HG02840 (cell line): ENCODE data around the gene CHRND.

Experiments
- ATAC-seq: cut with Tn5 transposase; IDR thresholded peaks from one replicate; pipeline ENCODE4 v1.9.1; 2021; ENCODE audit warnings: mild to moderate bottlenecking, moderate library complexity, moderate number of reproducible peaks; ENCODE audit not compliant: unreplicated experiment, low FRiP score

CHRND gene

DNA sequence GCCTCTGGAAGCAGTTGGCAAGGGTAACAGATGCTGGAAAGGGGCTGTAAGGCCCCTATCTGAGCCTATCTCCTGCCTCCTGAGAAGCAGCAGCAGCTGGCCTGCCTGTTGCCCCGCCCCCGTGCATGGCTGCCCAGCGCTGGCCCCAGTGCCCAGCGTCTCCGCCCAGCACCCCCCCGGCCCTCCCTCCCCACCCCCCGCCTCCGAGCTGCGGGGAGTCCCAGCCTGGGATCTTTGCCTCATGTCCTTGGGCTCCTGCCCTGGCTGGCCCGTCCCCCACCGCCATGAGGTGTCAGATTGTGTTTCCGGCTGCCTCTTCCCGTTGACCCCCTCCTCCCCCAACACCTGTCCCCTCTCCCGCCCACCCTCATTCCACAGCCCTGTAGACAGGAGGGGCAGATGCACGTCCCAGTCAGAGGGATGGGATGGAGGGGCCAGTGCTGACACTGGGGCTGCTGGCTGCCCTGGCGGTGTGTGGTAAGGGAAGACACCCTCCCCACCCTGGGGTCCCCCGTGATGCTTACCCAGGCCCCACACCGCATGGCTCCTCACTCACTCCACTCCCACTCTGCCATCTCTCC lies at the start of gene CHRND:
Gene CHRND, plus strand, starts transcription at position 370 of the 581 bp plus-strand sequence. Its CDS starts 56 bp downstream, at position 426.
- no peak for ATAC-seq

DNA sequence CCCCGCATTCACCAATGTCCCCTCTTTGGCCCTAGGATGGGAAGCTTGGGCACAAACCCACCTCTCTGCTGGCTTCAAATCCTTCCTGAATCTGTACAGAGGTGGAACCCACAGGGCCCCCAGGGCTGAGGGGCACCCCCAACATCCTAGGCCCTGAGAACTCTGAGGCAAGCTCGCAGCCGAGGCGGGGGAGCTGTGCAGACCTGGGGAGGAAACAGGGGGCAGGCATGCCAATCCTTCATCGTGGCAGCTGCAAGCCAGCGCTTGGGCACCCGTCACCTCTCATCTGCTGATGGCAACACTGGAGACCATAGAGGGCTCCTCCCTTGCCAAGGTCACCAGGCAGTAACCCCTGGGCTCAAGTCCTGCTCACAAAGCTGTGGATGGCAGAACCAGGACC lies 49.2 kb upstream of the CHRND start:
- ATAC-seq = no peak

DNA sequence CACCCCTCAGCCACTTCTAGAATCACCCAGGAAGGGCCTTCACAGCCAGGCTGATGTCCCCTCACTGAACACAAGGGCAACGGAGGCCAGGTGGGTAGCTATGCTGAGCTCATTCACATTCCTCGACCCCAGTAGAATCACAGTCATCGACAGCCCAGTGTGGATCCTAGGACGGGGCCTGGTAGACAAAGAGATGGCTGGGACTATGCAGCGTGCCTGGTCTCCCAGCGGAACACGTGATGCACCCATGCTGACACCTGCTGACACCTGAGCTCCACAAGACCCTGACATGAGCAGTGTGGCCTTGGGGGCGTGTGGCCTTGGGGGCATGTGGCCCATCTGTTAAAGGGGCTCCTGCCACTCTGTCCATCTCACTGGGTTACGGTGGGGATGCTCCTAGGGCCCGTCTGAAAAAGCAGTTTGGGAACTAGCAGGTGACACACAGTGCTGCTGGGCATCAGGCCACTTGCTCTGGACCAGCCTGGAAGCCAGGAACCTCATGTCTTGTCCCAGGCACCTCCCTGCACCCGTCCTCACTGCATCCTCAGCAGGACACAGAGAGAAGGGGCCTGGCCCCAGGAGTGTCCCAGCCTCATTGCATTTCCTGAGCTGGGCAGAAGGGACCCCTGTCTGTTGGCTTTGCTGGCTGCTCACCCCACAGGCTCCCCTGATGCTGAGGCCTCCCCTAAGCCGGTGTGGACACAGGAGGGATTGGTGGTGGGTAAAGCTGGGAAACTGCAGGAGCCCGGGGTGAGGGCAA lies 48.0 kb upstream of the CHRND start:
- ATAC-seq = no peak

- no peak for ATAC-seq
Observed at GRCh38 chr2:232478571-232479340, 47.2 kb upstream of the CHRND start.

- no peak for ATAC-seq
Observed at GRCh38 chr2:232479341-232480200, 46.4 kb upstream of the CHRND start.

DNA sequence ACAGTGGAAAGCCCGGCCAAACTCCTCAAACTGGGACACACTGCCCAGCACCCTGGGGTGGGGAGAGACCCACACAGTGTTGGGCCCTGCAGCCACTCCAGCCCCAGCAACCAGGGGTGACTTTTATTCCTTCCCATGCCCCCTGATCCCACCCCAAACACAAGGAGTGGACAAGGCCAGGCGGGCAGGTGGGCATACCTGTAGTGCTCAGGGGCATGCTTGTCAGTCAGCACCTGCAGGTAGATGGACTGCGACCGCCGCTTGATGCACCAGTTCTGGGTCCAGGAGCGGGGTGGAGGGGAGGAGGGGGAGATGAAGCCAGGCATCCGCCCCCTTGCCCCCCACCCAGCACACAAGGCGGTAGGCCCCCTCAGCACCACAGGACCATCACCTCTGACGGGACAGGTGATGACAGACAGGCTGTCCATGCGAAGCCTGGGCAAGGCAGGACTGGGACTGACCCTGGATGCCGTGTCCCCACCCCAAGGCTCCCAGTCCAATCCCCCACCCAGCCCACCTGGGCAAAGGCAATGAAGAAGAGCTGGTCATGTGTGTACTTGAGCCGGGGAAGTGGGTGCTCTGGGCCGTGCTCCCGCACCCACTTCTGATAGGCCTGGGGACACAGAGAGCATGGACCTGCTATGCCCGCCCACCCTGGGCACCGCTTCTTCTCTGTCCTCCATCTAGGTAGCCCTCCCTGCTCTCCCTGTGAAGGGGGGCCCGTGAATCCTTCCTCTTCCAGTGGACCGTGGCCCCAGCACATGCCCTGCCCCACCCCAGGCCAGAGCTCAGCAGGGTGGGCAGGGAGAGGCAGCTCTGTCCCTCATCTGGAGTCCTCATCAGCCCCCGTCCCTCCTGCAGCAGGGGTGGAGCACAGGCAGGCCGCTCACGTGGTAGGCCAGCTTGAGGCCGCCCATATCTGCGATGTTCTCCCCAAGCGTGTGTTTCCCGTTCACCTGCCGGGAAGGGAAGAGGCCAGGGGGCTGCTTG lies 45.5 kb upstream of the CHRND start:
- ATAC-seq = no peak

DNA sequence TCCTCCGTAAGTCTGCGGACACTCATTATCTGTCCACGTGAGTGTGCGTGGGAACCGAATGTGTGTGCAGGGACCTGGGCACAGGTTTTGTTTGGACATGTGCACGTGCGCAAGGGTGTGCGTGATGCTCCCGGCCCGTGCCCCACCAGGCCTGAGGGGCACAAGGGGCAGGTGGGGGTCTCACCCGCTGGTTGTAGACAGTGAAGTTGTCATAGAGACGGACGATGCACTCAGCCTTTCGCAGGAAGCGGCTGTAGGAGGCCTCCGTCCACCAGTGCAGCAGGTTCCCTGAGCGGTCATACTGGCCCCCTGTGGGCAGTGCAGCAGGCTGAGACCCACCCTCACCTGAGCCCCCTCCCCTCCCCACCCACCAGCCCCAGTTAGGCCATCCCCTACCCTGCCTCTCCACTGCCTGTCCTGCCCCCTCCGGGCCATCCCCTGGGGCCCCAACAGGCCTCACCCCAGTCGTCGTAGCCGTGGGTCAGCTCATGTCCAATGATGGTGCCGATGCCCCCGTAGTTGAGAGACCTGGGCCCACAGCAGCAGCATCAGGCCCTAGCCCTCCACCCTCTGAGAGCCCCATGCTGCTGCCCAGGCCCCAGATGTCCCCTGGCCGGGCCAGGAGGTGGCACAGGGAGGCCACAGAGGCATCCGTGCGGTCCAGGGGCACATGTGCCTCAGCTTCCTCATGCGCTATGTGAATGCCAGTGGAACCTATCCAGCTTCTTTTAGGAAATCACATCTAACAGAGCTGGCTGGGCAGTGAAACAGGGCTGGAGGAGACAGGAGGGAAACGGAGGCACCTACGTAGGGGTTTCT lies 44.4 kb upstream of the CHRND start:
- no peak for ATAC-seq

DNA sequence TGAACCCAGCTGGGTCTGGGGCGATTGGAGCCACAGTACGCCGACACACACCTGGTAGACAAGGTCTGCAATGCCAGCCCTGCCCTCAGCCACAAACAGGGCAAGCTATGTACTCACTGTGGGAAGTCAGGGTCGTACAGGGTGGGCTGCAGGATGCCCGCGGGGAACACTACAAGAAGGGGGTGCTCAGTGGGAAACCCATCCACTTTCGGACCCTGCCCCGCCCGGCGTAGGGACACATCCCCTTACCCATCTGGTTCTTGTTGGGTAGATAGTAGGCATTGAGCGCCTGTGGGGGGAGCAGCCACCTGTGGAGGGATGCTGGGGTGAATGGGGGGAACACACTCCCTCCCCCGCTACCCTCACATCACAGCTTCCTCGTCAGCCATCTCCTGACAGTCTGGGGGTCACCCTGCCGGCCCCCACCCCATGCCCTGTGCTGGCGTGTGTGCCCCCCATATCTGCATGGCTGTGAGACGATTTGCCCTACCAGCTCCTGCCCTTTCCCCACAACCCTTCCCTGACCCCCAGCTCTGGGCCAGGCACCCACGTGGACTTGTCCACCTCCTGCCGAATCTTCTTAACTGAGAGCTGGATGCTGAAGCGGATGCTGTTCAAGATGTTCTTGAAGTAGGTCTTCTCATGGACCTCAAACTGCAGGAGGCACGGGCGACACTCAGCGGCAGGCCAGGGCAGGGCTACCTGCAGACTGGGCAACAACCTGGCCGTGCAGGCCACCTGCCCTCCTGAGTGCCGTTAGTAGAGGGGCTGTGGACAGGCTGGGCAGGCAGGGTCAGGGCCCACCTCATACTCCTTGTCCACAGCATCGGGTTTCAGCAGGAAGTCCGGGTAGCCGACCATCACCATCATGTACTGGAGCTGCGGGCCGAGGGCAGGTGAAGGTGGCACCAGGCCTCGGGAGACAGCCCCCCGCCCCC lies 43.4 kb upstream of the CHRND start:
- ATAC-seq = no peak

- no peak for ATAC-seq
Observed at GRCh38 chr2:232483311-232483922, 42.5 kb upstream of the CHRND start.

DNA sequence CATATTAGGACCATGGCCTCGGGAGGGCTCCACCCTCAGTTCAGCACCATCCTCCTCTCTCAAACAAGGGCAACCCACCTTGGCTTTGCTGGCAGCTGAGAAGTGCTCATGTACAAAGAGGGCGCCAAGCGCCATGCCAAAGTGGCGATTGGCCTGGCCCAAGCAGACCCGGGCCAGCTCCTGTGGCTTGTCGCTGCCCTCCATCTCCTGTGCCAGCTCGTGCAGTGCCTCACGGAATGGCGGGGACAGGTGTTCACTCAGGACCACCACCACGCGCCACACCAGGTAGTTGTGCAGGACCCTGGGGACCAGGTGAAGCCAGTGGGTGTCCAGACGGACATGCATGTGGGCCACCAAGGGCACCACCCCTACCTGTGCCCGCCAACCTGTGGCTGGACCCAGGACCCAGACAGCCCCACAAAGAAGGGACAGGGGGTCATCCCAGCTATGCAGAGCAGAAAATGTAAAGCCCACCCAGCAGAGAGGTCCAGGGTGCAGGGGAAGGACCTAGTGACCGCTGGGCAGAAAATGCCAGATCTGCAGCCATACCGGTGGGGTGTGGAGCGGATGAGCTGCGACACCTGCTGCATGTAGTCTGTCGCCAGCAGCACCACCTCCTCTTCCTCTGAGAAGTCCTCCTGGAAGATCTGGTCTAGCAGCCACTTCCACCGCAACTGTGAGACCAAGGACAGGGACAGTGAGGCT lies 41.9 kb upstream of the CHRND start:
- no peak for ATAC-seq

GRCh38 chr2:232484628-232485347 lies 41.2 kb upstream of the CHRND start:
- ATAC-seq = no peak

GRCh38 chr2:232485348-232485756 lies 40.6 kb upstream of the CHRND start:
- no peak for ATAC-seq

DNA sequence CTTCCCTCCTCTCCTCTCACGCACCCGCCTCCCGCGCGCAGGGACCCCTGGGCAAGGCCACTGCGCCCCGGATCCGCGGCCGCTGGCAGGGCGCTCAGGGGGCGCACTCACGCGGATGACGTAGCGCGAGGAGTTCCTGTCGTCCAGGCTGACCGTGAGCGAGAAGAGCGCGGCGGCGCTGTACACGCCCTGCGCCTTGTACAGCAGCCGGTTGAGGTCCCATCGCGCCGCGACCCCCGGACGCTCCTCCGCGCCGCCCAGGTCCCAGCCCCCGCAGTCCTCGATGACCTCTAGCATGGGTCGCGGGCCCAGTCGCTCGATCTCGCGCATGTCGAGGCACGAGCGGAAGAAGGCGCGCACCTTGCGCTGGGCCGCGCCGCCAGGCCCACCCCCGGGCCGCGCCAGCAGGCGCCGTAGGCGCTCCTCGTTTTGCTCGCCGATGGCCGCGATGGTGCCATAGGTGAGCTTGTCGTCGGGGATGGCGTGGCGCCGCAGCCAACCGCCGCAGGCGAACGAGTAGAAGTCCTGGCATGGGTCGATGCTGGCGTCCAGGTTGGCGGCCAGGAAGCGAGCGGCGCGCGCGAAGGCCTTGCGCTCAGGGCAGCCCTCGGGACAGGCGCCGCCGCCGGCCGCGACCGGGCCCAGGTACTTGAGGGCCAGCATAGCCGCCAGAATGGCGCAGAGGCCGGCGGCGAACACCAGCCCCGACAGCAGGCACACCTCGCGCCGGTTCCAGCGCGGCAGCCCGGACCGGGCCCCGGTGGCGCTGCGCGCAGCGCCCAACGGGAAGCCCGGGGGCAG lies 40.0 kb upstream of the CHRND start:
- no peak for ATAC-seq

GRCh38 chr2:232486558-232487384 lies 39.2 kb upstream of the CHRND start:
- ATAC-seq = no peak
